Medulla oblongata (tissue), 1 donor: Measurements from ENCODE around the gene SUV39H1.
"Not testable (repeated sequence)": the region's sequence is repeated elsewhere in the genome, so short reads cannot be mapped to it uniquely, and the experiment has no call there.

Experiments
- DNase-seq: peaks from one replicate; pipeline ENCODE4 v3.0.0-alpha.2; 2015; ENCODE audit errors: extremely low spot score

The SUV39H1 gene

GRCh38 chrX:48688531-48689150 lies 7.9 kb upstream of the SUV39H1 start:
- no peak for DNase-seq

GRCh38 chrX:48689208-48689920 lies 7.2 kb upstream of the SUV39H1 start:
- no peak for DNase-seq

- not testable (repeated sequence) for DNase-seq
These were observed 4.8 kb upstream of the SUV39H1 start for GRCh38 chrX:48691746-48692145.

GRCh38 chrX:48694776-48695533 lies 1.6 kb upstream of the SUV39H1 start:
- no peak for DNase-seq

- DNase-seq, result no peak
These were observed 1.0 kb upstream of the SUV39H1 start for GRCh38 chrX:48695534-48695896.

DNA sequence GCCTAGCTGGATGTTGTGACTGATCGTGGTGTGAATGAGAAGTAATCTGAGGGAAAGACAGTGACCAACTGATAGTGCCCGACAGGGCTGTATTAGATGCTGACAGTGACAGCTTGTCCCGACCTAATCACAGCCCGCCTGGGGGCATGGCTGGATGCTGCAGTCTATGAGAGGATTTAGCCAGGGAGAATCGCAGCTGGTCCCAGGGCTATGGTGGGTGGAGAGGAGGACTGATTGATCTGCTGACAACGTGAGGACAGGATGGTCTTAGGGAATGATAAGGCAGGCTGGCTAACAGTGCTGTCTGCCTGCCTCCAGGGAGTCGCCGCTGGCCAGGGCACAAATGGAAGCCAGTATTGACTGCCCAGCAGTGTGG lies 621 bp upstream of the SUV39H1 start:
- peak; percentile 23 for DNase-seq

- DNase-seq, result no peak
These were observed 584 bp downstream of the SUV39H1 start for GRCh38 chrX:48696909-48697727.

- DNase-seq, result no peak
These were observed 1.8 kb downstream of the SUV39H1 start for GRCh38 chrX:48698306-48698705.

DNA sequence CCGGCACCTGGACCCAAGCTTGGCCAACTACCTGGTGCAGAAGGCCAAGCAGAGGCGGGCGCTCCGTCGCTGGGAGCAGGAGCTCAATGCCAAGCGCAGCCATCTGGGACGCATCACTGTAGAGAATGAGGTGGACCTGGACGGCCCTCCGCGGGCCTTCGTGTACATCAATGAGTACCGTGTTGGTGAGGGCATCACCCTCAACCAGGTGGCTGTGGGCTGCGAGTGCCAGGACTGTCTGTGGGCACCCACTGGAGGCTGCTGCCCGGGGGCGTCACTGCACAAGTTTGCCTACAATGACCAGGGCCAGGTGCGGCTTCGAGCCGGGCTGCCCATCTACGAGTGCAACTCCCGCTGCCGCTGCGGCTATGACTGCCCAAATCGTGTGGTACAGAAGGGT lies 3.7 kb downstream of the SUV39H1 start:
- no peak for DNase-seq

DNA sequence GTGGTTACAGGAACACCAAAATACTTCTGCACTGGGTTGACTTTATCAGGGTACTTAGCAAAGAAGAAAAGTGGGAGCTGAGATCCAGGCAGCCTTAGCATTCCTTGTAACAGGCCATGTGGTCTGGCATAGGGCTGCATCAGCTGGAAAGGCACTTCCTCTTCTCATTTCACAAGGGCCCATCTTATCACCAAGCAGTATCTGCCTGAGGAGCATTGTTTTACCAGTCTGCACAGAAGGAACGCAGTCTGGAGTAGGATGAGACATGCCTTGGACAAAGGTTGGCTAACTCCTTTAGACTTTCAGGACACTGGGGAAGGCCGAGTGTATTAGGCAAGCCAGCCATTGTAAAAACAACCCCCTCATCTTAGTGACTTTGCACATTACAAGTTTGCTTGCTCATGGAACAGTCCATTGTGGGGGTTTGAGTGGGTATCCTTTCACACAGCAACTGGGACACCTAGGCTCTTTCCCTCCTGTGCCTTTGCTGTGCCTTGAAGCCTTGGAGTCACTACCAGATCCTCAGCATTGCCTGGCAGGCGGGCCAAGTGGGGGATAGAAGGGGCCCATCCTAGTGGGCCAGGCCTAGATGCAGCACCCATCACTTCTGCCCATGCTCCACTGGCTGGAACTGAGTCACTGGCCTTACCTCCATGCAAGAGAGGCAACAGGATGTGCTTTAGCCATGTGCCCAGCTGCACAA lies 4.6 kb downstream of the SUV39H1 start:
- DNase-seq, result no peak

DNA sequence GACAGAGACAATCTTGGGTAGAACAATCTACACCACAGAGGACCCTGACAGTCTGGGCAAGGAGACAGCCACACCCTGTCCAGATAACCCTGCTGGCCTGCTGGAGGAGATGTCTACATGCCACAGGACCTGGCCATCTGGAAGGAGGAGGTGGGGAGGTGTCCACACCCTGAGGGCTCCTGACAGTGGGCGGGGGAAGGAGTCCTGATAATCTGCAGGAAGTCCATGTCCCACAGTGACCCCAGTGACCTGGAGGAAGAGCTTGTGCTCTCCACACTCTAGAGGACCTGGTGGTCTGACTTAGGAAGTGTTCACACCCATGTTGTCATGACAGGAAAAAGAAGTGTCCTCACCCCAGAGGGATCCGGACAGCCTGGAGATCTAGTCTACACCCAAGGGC lies 5.5 kb downstream of the SUV39H1 start:
- no peak for DNase-seq

- DNase-seq, result no peak
These were observed 6.2 kb downstream of the SUV39H1 start for GRCh38 chrX:48702716-48703115.

- no peak for DNase-seq
These were observed 6.7 kb downstream of the SUV39H1 start for GRCh38 chrX:48703228-48703627.

GRCh38 chrX:48703642-48704481 lies 7.3 kb downstream of the SUV39H1 start:
- DNase-seq, result peak; percentile 55

DNA sequence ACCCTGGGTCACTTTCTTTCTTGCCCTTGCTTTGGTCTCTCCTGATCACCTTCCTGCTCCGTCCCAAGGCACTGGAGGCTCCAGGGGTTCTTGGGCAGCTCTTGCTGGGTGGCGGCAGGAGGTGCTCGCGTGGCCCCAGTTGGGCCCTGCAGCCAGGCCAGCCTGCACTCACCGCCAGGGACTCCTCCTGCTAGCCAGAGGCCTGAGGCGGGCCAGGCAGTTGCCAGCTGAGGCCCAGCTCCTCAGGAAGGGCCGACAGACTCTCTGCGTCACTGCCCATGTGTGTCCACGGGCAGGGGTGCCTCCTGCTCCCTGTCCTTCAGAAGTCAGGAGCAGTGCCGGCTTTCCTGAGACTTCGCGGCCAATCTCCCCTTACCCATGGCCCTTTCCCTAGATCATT lies 9.3 kb downstream of the SUV39H1 start:
- DNase-seq, result no peak

GRCh38 chrX:48709522-48710112 lies 13.1 kb downstream of the SUV39H1 start:
- no peak for DNase-seq

DNA sequence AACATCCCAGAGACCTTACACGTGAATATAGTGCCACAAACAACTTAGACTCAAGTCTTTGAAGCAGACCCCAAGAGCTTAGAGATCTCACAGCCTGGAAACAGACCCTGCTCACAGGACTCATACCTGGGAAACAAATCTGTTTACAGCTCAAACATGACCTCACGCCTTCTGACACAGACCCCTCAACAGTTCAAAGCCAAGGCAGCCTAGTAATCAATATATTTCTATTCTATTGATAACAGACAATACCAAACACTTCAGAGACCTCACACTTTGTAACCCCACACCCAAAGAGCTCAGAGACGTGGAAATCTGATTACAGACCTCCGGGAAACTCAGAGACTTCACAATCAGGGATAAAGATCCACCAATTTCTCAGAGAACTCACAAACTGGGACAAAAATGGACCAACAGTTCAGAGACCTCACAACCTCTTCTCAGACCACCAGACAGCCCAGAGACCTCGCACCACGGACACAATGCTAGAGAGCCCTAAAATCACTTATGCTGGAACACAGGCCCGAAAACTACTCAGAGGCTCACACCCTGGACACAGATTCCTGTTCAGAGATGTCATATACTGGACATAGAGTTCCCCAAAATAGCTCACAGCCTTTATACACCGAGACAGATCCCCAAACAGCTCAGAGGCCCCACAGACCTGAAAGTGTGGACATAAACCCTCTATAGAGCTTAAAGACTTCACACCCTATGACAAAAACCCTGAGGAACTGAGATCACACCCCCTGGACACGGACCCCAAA lies 14.8 kb downstream of the SUV39H1 start:
- no peak for DNase-seq

- no peak for DNase-seq
These were observed 15.5 kb downstream of the SUV39H1 start for GRCh38 chrX:48711929-48712505.

- no peak for DNase-seq
These were observed 17.3 kb downstream of the SUV39H1 start for GRCh38 chrX:48713847-48714246.
